ENCODE measurements around the gene NINL. TPM values are rescaled to one million over a fixed set of nuclear protein-coding genes. Genes with fewer than 3 reads are reported as not detected.
A peak's percentile ranks its signal among the peaks of the same experiment; 100 is the strongest.

NINL gene
- total RNA-seq, 2 experiments from 2014 or later, result 2.1 to 2.2 TPM

GRCh38 chr20:25408170-25408547 is 177.2 kb downstream of the NINL start:
- ChIA-PET POLR2A (interaction anchor here (1.2 to 1.5 kb wide), 3 partner anchors 93 to 158 kb away, joined by 4 to 5 read pairs (median 5); no protein-coding TSS in a partner anchor), CTCF (interaction anchor here (0.9 to 3.4 kb wide), 10 partner anchors 9 to 118 kb away, joined by 3 to 15 read pairs (median 4); no protein-coding TSS in a partner anchor)
- DNase-seq, result no peak
- H3K27ac Mint-ChIP-seq, result peak overlapping the region; percentile 92
- H3K27me3 Mint-ChIP-seq (ENCODE audit: low read depth), result no peaks in the 10 kb centered on the region
- H3K4me1 Mint-ChIP-seq (ENCODE audit: low read depth), result peaks cover 19% of the 10 kb centered on the region
- H3K36me3 Mint-ChIP-seq (ENCODE audit: low read depth), result peaks cover 20% of the 10 kb centered on the region
- peak overlapping the region; percentile 91 for H3K4me3 Mint-ChIP-seq
- no peak for ATAC-seq
- no peaks in the 10 kb centered on the region for H3K9me3 Mint-ChIP-seq (ENCODE audit: insufficient read depth)

- ChIA-PET CTCF (interaction anchor here (0.9 to 3.4 kb wide), 12 partner anchors 8 to 414 kb away, joined by 3 to 15 read pairs (median 4); no protein-coding TSS in a partner anchor), POLR2A (interaction anchor here (0.8 to 1.5 kb wide), 10 partner anchors 12 to 212 kb away, joined by 3 to 5 read pairs (median 4); partner anchors contain the start of gene ENTPD6)
- Mint-ChIP-seq H3K4me1 (ENCODE audit: low read depth) (peaks cover 19% of the 10 kb centered on the region), H3K27ac (peak within 1 kb of the TSS; percentile 92), H3K36me3 (ENCODE audit: low read depth) (peaks cover 23% of the 10 kb centered on the region), H3K27me3 (ENCODE audit: low read depth) (no peaks in the 10 kb centered on the region), H3K9me3 (ENCODE audit: insufficient read depth) (peaks cover 2% of the 10 kb centered on the region), H3K4me3 (peak within 1 kb of the TSS; percentile 91)
- ATAC-seq (peak; percentile 96), DNase-seq (peak; percentile 88)
These were observed 177.8 kb downstream of the NINL start, which contains the start of gene GINS1 for GRCh38 chr20:25407311-25408169. TSS of gene GINS1 (plus strand) at chr20:25407673. CDS start at chr20:25407821, 148 bp downstream.

Other genes with a start within 250 kb of the NINL start
- 10 to 100 TPM; 28.7 to 31.1 TPM for gene ABHD12, start 194.7 kb downstream of the NINL start, total RNA-seq
- gene GINS1, start 177.9 kb downstream of the NINL start, total RNA-seq, result 10 to 100 TPM; 40.8 to 41.6 TPM
- gene NANP, start 38.5 kb upstream of the NINL start, total RNA-seq, result 1 to 10 TPM; 4.9 to 5.0 TPM
- 10 to 100 TPM; 16.6 to 16.8 TPM for gene ZNF337, start 111.3 kb upstream of the NINL start, total RNA-seq